IPS-NIHi11 (cell line): Measurements from ENCODE around the gene ESYT2.

Experiments used
- DNase-seq: peaks from one replicate; pipeline ENCODE4 v3.0.0; 2012; ENCODE audit warnings: mixed read lengths, low spot score

The ESYT2 gene

DNA sequence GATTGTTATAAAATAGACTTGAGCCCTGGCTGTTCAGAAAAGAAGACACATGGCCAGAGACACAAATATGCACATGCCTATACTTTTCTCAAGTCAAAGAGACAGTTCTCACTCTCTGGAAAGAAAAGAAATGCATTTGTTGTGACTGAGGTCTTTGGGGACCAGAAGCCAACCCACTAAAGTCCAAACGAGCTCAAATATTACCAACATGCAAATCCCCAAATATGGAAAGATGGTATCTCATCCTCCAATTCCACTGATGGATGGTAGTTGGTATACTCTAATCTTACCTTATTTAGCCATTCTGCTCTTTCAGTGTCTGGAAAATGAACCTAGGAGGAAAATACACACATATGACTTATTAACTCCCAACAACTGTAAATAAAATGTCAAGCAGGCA lies 30.6 kb downstream of the ESYT2 start:
- DNase-seq = no peak

DNA sequence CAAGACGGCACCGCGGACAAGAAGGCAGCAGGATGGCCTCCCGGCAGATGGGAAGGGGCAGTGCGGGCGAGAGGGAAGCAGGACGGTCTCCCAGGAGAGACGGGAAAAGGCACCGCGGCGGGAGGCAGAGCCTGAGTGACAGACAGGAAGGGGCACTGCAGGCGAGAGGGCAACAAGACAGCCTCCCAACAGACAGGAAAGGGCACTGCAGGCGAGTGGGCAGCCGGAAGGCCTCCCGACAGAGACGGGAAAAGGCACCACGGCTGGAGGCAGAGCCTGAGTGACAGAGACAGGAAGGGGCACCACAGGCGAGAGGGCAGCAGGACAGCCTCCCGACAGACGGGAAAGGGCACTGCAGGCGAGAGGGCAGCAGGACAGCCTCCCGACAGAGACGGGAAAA lies 32.6 kb downstream of the ESYT2 start:
- no peak for DNase-seq

- DNase-seq = no peak
Measured at GRCh38 chr7:158795272-158795671, 34.0 kb downstream of the ESYT2 start.

- no peak for DNase-seq
Measured at GRCh38 chr7:158791107-158791506, 38.2 kb downstream of the ESYT2 start.

GRCh38 chr7:158789842-158790241 lies 39.5 kb downstream of the ESYT2 start:
- peak; percentile 49 for DNase-seq

- DNase-seq = no peak
Measured at GRCh38 chr7:158786898-158787297, 42.4 kb downstream of the ESYT2 start.

- DNase-seq = no peak
Measured at GRCh38 chr7:158784270-158784669, 45.0 kb downstream of the ESYT2 start.

DNA sequence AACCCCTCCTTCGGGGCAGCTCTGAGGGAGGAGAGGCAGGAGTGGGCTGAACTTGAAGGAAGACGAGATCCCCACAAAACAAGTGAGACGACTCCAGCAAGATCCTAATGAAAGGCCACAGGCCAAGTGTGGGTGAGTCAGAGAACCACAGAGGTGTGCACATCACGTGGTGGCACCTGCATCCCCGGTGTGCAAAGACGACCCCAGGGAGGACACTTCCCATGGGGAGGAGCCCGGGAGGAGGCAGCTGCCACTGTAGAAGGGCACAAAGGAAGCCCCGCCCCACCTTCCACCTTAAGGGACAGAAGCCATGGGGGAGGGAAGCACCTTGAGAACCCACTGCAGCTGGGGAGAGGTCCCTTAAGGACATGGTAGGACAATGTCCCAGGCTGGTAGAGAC lies 45.7 kb downstream of the ESYT2 start:
- no peak for DNase-seq

- peak; percentile 33 for DNase-seq
Measured at GRCh38 chr7:158782761-158783401, 46.4 kb downstream of the ESYT2 start.

DNA sequence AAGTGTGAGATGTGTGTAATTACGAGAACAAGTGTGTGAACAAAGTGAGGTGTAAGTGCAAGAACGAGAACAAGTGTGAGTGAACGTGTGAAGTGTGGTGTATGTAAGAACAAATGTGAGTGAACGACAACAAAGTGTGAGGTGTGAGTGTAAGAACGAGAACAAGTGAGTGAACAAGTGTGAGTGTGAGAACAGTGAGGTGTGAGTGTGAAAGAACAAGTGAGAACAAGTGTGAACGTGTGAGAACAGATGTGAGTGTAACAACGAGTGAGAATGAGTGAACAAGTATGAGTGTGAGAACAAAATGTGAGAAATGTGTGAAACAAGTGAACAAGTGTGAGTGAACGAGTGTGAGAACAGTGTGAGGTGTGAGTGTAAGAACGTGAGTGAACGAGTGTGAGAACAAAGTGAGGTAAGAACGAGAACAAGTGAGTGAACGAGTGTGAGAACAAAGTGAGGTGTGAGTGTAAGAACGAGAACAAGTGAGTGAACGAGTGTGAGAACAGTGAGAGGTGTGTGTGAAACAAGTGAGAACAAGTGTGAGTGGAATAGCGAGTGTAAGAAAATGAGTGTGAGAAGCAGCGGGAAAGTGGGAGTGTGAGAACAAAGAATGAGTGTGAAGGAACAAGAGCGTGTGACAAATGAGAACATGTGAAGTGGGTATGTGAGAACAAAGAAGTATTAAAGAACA lies 47.2 kb downstream of the ESYT2 start:
- DNase-seq = no peak

DNA sequence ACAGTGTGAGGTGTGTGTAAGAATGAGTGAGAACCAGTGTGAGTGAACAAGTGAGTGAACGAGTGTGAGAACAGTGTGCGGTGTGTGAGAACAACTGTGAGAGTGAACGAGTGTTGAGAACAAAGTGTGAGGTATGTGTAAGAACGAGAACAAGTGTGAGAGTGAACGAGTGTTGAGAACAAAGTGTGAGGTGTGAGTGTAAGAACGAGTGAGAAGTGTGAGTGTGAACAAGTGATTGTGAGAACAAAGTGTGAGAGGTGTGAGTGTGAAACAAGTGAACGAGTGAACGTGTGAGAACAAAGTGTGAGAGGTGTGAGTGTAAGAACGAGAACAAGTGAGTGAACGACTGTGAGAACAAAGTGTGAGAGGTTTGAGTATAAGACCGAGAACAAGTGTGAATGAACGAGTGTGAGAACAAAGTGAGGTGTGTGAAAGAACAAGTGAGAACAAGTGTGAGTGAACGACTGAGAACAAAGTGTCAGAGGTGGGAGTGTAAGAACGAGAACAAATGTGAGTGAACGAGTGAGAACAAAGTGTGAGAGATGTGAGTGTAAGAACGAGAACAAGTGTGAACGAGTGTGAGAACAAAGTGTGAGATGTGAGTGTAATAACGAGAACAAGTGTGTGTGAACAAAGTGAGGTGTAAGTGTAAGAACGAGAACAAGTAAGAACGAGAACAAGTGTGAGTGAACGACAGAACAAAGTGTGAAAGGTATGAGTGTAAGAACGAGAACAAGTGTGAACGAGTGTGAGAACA lies 47.9 kb downstream of the ESYT2 start:
- no peak for DNase-seq

DNA sequence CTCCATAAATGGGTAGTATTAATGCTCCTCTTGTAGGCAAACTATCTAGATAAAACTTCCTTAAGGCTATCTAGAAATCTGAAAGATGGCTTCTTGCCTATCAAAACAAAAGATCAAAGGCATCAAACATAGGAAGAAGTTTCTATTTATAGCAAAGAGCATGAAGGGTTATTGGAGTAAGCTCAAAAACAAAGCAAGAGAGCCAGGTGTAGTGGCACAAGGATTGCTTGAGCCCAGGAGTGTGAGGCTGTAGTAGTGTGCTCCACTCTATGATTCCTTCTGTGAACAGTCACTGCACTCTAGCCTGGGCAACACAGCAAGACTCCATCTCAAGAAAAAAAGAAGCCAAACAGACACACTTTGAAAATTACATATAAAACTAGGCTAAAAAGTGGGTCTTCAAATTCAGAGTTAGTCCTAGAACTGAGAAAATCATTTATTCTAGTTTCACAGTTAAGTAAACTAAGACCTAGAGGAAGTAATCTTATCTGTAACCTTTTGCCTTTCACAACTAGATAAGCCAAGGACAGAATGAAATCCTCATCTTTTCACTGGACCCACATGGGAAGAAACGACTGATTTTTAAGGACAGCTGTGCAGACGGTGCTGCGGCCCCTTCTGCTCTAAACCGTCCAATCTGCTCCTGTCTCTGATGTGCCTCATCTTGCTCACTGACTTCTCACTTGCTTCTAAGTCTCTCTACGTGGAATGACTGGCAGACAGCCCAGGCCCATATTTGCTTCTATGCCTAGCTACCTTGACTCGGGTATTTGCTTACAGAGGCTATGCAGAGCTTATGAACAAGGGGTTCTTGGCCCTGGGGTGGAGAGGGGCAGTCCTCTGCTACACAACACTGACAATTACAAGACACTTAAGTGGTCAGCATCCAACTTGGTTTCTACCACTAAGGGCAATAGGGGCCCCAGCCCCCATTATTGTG lies 50.0 kb downstream of the ESYT2 start:
- no peak for DNase-seq

- no peak for DNase-seq
Measured at GRCh38 chr7:158778471-158778870, 50.8 kb downstream of the ESYT2 start.

DNA sequence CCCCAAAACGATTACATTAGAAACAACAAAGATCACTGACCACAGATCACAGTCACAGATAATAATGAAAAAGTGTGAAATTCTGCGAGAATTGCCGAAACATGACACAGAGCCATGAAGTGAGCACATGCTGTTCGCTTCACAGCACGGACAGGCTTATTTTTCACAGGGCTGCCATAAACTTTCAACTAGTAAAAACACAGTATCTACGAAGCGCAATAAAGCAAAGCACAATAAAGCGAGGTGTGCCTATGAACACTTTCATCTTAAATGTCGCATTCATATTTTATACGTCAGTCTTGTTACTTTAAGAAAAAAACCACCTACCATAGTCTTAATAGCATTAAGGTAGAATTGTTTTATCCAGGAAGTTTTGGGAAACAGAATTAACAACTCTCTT lies 51.5 kb downstream of the ESYT2 start:
- no peak for DNase-seq

DNA sequence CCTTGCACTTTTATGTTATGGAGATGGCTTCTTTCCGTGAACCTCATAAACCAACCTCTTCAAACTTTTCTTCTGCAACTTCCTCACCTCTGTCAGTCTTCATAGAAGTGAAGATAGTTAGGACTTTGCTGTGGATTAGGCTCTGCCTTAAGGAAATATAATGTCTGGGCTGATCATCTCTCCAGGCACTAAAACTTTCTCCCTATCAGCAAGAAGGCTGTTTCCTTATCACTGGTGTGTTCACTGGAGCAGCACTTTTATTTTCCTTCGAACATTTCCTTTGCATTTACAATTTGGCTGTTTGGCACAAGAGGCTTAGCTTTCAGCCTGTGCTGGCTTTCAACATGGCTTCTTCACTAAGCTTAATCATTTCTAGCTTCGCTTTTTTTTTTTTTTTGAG lies 52.8 kb downstream of the ESYT2 start:
- no peak for DNase-seq

DNA sequence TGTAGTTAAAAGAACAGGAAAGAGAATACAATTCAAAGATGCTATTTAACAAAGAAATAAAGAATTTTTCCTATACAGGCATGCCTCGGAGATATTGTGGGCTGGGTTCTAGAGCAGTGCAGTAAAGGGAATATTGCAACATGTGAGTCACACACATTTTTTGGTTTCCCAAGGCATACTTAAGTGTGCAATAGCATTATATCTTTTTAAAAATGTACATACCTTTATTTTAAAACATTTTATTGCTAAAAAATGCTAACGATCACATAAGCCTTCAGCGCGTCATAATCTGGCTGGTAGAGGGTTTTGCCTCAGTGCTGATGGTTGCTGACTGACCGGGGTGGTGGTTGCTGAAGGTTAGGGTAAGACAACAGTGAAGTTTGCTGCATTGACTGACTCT lies 54.4 kb downstream of the ESYT2 start:
- DNase-seq = no peak

DNA sequence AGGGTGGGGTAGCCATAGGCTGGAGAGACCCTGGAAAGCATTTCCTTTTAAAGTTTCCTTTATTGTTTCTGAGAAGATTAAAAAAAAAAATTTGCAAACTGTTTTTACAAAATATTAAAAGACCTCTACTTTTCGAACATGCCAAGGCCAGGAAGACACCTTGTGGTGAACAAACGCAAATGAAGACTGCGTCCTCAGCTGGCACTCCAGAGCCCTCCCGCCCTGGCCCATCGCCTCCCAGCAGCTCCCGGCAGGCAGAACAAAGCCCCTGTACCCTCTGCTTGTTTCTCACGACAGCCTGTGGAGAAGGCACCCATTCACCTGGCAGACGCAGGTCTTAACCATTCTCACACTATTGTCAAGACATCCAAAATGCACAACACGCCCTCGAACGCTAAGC lies 56.4 kb downstream of the ESYT2 start:
- DNase-seq = no peak

GRCh38 chr7:158771213-158771834 lies 58.0 kb downstream of the ESYT2 start:
- DNase-seq = no peak

DNA sequence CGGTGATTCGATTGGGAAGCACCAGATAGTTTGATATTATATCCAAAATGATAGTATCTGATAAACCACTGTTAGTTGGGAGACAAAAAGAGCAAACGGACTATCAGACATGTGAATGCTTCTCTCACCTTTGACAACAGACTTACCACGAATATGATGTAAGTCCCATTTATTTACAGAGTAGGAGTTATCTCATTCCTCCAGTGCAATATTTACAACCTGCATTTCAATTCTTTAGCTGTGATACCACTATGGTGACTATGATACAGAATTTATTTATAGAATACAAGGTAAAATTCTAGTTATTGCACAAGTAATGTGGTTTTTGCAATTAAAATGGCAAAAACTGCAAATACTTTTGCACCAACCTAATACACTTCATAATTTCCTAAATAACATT lies 61.6 kb downstream of the ESYT2 start:
- DNase-seq = no peak

- DNase-seq = no peak
Measured at GRCh38 chr7:158766570-158767281, 62.6 kb downstream of the ESYT2 start.

DNA sequence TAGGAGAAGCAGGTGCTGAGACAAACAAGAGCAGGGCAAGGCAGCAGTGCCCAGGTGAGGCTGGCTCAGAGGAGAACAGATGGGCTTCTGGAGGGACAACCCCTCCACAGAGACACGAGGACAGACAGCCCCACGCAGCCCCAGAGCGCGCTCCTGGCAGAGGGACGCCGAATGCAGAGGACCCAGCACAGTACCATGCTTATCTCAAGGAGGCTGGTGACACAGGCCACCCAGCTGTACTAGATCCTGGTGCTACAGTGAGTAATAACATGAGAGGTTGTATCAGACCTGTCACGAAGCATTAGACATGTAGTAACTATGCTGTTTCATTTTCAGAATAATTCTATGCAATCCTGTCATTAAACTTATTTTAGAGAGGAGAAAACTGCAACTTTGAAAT lies 64.3 kb downstream of the ESYT2 start:
- no peak for DNase-seq
